T-helper 1 cell (primary cell): ENCODE data around the gene CUEDC2.

ENCODE experiments used
- DNase-seq, 5 donors: peaks; one replicate each; pipeline ENCODE4 v3.0.0-alpha.2; 2012 to 2020

The CUEDC2 gene

DNA sequence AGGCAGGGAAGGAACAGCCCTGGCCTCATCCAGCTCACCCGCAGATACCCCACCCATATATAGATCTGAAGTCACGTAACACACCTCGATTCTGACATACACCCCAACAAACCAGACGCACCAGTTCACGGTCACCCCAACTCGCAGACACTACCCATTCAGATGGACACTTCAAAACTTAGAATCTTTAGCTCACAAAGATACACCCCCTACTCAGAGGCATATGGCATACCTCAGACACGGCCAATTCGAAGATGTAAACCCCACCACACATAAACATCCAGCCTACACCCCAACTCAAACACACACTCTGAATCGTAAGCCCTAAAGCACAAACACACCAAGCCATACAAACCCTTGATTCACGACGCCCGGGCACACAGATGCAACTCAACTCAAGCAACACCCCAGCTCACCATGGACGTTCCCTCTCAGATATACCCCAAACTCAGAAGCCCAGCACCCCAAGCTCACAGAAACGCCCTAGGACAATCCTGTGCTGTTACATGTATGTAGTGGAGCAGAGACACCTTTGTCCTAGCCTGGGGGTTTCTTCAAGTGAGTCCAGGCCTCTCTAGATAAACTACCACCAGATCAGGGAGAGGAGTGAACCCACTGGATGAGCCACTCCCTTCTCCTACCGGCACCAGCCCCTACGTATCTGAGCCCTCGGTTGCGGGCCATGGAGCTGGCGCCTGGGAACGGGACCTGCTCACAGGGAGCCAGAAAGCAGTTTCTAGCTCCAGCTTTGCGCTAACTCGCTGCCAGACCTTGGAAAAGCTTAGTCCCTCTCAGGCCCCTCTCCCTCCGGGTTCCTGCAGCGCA is 22.6 kb downstream of the CUEDC2 start:
- no peak for DNase-seq

DNA sequence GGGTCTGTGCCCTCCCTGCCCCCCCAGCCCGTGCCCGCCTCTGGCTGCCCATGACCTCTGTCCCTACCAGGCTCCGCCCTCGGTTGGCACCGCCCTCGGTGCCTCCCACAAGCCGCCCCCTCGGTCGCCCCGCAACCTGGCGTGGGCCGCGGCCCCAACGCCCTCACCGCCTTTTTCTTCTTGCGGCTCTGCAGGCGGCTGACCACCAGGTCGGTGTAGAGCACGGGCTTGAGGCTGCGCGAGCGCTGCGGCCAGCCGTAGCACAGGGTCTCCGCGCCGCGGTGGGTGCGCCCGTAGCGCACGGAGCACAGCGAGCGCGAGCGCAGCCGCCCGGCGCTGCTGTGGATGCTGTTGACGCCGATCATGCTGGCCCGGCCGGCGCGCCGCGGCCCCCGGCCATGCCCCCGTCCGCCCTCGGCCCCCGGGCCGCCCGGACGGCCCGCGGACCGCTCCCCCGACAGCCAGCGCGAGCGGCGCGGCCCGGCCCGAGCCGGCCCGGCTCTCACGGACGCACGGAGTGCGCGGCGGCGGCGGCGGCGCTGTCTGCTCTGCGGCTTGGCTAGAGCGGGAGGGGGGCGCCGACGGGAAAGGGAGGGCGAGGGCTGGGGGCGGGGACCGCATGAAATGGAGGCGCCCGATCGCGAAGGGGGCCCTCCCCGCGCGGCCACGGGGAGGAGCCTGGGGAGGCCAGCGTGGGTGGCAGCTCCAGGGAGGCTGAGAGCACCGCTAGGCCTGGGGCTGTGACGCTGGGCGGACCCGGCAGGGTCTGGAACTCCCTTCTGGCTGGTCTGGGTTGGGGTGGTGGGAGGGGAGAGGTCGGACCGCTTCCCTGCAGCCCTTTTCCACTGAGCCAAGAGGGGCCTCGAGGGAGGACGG is 23.4 kb downstream of the CUEDC2 start:
- peak; percentile 40 to 67 (median 58) for DNase-seq

DNA sequence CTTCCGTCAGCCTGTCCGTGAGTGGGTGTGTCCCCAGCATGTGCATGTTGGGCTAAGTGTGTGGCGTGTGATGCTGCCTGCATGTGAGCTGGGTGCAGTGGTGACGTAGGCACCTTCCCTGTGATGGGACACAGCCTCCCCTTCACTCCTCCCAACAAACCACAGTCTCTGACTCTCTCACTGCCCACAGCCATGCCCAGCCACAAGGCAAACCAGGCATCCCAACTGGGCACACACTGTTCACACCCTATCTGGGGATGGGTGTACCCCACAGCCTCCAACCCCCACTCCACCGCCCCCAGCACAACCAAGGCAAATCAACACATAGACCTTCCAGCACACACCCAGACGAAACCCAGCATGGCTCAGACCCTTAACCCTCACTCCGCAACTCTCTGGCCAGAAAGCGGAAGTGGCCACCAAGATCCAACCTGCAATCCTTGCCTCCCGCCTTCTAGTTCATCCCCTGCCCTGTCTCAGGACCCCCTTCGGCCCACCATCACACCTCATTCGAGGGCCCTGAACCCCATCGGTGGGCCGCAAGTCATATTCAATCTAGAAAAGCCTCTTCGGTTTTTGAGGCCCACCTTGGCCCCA is 24.1 kb downstream of the CUEDC2 start:
- DNase-seq: peak in 1 of 5 donors; percentile 11

DNA sequence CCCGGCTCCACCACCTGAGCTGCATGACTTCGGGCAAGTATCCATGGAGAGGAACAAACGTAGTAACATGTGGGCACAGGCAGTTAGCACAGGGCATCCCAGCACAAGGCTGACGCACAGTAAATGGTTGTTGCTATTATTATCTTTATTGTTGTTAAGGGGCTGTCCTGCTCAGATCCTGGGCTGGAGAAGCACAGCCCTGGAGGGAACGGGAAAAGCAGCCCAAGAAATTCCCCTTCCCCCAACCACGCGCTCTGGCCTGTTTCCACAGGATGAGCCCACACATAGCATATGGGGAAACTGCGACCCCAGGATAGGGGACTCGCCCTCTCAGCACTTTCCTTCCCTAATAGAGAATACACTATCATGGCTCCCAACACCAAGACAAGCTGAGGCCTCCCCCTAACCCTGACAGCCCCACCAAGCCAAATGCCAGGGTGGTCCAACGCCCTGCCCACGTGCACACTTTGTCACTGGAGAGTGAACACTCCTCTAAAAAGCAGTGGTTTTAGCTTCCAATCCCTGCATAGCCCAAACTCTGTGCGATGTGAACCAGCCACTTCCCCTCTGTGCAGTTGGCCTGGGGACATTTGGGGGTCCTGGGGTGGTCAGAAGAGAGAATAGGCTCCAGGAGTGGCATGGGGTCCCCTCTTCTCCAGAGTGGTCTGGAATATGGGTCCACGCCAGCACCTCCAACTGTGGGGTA is 24.8 kb downstream of the CUEDC2 start:
- DNase-seq: no peak

DNA sequence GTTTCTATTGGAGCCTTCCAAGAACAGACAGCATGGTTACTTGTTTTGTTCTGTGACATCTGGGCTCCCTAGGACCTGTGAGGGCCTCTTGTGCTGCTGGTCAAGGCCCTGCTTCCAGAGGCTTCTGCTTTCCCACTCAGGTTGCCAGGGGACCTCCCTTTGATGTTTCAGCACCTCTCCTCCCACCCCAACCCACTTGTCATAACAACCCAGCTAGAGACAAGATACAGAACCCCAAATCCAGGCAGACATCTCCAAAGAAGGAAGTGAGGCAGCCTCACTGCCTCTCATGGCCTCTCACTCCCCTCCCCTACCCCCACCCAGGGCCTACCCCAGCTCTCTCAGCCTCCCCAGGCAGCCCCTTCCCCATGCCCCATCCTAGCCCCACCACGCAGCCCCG is 25.6 kb downstream of the CUEDC2 start:
- DNase-seq: no peak

DNA sequence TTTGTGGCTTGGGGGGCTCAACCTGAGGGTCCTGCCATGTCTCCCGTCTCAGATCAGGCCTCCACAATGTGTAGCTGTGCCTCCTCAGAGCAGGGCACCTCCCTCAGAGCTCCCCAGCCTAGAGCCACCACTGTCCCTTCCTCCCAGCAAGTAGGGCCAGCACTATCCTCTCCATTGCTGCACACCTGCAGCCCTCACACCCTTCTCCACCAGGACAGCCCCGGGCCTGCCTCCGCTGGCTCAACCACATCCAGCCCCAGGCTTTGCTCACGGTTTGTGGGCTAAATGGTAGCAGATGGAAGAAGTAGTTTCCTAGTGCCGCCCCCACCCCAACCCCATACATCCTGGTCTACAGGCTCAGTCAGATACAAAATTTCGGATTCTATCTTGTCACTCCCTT is 26.7 kb downstream of the CUEDC2 start:
- no peak for DNase-seq

DNA sequence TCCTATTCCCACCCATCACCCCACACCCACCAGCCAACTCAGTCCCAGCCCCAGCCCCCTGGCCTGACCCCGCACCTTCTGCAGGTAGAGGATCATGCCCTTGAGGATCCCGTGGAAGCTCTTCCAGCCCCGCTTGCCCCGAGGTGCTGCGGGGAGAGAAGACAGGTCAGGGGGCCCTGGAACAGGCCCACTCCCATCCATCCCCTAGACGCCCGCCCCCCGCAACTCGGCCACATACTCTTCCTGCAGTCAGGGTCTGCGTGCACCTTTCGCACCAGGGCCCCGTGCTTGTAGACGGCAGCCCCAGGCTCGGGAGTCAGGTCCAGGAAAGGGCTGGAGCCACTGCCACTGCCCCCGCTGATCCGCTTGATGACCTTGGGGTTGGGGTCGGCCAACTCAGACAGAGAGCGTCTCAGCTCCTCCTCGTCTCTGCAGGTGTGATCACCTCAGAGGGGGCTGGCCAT is 27.2 kb downstream of the CUEDC2 start:
- DNase-seq: no peak

DNA sequence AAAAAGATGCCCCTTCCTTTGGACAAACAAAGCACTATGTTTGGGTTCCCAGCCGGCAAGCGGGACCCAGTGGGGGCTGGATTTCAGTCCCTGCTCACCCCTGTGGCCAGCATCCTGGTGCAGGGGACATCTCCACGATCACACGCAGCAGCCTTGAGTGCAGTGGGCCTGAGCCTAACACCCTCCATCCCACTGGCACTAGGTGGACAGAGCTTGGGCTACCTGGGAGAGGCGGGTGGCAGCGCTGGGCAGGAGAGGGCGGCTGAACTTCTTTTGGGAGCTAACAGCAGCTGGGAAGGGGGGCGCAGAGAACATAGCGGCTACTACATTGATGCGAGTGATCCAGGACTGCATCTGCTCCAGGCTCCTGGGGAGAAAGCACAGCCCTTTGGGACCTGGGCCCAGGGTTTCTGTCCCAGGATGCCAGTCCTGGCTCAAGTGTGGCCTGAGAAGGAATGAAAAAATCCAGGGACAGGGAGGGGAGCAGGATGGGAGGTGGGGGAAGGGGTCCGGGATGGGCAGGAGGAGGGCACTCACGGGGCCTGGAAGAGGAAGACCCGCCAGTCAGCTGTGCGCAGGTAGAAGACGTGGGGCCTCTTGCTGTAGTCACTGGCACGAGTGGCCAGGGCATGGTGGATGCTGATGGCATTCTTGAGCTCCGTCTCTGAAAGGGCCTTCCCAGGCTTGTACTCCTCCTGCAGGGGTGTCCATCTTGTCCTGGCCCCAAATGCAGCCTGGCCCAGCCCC is 27.8 kb downstream of the CUEDC2 start:
- DNase-seq: no peak

DNA sequence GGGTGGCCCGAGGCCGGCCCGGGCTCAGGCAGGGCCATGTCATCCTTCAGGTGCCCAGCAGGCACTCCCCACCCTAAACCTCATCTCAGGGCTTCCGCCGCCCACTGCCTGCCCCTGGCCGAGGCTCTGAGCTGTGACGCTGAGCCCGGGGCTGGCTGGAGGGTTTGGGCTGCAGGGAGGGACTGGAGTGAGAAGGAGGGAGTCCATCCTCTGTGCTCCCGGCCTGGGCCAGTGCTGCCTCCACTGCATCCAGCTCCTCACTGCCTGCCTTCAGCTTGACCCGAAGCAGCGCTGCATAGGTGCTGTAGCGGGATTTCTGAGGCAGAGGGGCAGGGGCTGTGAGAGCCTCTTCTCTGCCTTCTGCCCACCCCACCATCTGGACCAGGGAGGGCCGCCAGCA is 29.3 kb downstream of the CUEDC2 start:
- no peak for DNase-seq

DNA sequence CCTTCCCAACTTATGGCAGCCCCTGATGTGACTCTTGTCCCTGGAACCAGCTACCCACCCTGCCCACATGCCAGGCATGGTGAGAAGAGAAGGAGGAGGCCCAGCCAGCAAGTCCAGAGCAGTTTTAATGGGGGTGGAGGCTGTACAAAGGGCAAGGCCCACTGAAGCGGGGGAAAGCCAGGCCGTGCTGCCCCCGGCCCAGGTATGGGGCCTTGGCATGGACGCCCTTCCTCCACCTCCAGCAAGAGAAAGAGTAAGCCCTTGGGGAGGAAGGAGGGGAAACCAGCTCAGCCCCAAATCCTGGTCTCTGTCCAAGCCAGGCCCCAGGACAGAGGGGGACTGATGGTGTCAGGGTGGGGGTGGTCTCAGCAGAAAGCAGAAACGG is 29.9 kb downstream of the CUEDC2 start:
- DNase-seq: no peak

DNA sequence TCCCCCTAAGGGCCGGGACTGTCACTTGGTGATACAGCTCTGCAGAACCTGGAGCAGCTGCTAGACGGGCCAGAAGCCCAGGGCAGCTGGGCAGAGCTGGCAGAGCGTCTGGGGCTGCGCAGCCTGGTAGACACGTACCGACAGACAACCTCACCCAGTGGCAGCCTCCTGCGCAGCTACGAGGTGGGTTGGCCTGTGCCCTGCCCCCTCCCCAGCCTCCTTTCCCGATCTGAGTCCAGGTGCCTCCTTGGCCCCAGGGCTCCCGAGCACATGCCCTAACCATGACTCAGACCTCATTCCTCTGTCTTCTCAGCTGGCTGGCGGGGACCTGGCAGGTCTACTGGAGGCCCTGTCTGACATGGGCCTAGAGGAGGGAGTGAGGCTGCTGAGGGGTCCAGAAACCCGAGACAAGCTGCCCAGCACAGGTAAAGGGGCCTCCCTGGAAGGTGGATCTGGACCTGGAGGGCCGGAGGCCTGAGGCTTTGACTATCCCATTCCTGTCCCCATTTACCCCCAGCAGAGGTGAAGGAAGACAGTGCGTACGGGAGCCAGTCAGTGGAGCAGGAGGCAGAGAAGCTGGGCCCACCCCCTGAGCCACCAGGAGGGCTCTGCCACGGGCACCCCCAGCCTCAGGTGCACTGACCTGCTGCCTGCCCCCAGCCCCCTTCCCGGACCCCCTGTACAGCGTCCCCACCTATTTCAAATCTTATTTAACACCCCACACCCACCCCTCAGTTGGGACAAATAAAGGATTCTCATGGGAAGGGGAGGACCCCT is 30.5 kb downstream of the CUEDC2 start:
- no peak for DNase-seq

DNA sequence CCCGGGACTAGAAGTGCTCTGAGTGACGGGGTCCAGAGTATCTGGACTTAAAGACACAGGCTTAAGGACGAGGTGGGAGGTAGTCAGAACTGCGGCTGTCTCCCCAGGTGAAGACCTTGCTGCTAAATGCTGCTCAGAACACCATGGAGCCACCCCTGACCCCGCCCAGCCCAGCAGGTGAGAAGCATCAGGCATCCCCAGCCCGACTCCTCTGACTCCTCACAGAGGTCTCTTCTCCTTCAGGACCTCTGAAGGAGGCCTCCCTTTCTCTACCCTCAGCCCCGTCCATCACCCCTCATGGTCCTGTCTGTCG is 31.1 kb downstream of the CUEDC2 start:
- no peak for DNase-seq

DNA sequence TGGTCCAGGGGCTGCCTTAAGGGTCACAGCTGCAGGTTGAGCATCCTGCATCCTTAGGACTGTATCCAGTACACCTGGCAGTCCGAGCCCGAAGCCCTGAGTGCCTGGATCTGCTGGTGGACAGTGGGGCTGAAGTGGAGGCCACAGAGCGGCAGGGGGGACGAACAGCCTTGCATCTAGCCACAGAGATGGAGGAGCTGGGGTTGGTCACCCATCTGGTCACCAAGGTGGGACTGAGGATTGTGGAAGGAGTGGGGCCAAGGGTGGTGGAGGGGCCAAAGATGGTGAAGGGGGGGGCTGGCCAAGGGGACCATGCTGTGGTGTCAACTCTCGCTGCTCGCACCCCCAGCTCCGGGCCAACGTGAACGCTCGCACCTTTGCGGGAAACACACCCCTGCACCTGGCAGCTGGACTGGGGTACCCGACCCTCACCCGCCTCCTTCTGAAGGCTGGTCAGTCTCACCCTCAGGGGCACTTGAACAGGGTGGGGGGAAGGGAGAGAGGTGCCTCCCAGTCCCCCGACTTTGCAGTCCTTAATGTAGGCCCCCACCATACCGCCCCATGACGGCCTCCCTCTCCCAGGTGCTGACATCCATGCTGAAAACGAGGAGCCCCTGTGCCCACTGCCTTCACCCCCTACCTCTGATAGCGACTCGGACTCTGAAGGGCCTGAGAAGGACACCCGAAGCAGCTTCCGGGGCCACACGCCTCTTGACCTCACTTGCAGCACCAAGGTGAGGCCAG is 31.6 kb downstream of the CUEDC2 start:
- DNase-seq: no peak

DNA sequence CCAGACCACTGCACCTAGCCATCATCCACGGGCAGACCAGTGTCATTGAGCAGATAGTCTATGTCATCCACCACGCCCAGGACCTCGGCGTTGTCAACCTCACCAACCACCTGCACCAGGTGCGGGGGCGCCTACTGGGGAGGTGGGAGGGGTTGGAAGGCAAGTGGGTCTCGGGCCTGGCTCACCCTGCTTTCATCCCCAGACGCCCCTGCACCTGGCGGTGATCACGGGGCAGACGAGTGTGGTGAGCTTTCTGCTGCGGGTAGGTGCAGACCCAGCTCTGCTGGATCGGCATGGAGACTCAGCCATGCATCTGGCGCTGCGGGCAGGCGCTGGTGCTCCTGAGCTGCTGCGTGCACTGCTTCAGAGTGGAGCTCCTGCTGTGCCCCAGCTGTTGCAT is 32.3 kb downstream of the CUEDC2 start:
- DNase-seq: no peak

DNA sequence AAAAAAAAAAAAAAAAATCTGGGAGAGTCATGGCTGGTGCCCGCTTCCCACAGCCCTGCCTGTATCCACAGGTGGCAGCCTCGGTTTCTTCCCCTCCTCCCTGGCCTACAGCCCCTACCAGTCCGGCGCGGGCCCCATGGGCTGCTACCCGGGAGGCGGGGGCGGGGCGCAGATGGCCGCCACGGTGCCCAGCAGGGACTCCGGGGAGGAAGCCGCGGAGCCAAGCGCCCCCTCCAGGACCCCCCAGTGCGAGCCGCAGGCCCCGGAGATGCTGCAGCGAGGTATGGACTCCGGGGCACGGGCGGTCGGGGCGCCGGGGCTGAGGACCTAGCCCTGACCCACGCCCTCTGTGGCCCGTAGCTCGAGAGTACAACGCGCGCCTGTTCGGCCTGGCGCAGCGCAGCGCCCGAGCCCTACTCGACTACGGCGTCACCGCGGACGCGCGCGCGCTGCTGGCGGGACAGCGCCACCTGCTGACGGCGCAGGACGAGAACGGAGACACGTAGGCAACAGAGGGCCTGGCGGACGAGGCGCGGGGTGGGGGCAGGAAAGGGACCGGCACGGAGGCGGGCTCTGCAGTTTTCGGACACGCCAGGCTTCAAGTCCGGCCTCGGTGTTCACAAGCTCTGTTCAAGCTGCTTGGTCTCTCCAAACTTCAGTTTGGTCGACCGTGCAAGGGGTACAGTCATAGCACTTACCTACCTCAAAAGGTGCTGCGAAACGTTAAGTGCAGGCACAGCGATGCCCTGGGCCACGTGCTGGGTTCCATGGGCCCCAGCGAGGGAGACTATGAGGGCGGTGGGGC is 33.0 kb downstream of the CUEDC2 start:
- DNase-seq: peak; percentile 73 to 90 (median 83)

DNA sequence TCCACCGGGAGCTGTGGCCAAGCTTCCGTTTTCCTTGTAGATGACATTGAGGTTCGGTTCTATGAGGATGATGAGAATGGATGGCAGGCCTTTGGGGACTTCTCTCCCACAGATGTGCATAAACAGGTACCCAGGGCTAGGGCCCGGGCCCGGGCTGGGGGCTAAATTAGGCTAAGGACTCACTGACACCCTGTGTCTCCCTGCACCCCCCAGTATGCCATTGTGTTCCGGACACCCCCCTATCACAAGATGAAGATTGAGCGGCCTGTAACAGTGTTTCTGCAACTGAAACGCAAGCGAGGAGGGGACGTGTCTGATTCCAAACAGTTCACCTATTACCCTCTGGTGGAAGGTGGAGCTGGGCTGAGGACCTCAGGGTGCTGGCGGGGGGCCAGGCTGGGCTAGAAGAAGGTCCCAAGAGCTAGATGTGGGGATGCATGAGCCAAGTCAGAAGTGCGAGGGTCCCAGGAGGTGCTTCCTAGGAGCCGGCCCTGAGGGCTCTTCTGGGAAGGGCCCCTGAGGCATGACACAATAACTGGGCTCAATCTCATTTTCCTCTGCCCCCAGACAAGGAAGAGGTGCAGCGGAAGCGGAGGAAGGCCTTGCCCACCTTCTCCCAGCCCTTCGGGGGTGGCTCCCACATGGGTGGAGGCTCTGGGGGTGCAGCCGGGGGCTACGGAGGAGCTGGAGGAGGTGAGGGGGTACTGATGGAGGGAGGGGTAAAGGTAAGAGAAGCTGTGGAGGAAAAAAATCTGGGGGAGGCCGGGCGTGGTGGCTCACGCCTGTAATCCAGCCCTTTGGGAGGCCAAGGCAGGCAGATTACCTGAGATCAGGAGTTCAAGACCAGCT is 34.0 kb downstream of the CUEDC2 start:
- DNase-seq: no peak

DNA sequence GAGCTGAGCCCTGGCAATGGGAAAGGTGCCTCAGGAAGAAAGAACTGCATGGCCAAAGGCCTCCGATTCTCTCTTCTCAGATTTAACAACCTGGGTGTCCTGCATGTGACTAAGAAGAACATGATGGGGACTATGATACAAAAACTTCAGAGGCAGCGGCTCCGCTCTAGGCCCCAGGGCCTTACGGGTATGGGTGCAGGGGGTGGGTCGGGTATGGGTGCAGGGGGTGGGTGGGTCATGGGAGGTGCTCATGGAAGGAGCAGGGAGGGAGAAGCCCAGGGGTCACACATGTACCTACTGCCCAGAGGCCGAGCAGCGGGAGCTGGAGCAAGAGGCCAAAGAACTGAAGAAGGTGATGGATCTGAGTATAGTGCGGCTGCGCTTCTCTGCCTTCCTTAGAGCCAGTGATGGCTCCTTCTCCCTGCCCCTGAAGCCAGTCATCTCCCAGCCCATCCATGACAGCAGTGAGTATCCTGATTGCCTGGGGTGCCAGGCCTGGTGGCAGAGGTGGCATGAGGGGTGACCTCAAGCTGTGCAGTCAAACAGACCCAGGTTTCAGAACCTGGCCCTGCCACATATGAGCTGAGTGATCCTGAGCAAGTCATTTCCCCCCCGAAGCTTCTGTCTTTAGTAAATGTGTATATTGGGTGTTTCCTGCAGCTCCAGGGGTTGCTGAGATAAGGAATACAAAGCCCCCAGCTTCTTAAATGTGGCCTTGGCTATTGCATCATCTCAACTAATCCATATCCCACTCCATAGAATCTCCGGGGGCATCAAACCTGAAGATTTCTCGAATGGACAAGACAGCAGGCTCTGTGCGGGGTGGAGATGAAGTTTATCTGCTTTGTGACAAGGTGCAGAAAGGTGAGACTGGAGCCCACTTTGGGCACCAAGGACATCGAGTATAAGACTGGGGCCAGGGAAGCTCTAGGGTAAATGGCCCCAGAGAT is 34.9 kb downstream of the CUEDC2 start:
- DNase-seq: no peak

DNA sequence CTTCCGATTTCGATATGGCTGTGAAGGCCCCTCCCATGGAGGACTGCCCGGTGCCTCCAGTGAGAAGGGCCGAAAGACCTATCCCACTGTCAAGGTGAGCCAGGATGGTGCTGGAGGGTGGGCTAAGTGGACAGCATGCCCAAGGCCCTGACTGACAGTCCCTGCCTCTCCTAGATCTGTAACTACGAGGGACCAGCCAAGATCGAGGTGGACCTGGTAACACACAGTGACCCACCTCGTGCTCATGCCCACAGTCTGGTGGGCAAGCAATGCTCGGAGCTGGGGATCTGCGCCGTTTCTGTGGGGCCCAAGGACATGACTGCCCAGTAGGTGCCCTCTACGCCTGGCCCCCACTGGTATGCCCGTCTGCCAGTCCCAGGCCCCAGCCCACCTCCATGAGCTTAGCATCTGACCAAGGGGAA is 35.6 kb downstream of the CUEDC2 start:
- no peak for DNase-seq
